Fibroblast of mammary gland (primary cell): ENCODE data around the gene KRTAP10-11.
"Not testable (repeated sequence)": the region's sequence is repeated elsewhere in the genome, so short reads cannot be mapped to it uniquely, and the experiment has no call there.

Experiments
- DNase-seq: peaks from one replicate; pipeline ENCODE4 v3.0.0-alpha.2; 2010; ENCODE audit warnings: low read depth
- H3K4me3 ChIP-seq: 2 replicates; pipeline ENCODE4 v1.5.1; 2011; ENCODE audit warnings: low read depth, mild to moderate bottlenecking, low read length, moderate library complexity; ENCODE audit not compliant: control insufficient read depth
- TF ChIP-seq, protein P1 (sequence below): conservative IDR thresholded peaks from 2 replicates; pipeline ENCODE4 v1.5.1; 2011; ENCODE audit warnings: low read depth, low read length, inconsistent platforms; ENCODE audit not compliant: control insufficient read depth, insufficient read depth

The KRTAP10-11 gene

GRCh38 chr21:44646366-44647221 is at the start of gene KRTAP10-11:
Gene KRTAP10-11 (plus strand): TSS chr21:44646414. CDS start chr21:44646459, 45 bp downstream.
- DNase-seq, H3K4me3 ChIP-seq: not testable (repeated sequence)

DNA sequence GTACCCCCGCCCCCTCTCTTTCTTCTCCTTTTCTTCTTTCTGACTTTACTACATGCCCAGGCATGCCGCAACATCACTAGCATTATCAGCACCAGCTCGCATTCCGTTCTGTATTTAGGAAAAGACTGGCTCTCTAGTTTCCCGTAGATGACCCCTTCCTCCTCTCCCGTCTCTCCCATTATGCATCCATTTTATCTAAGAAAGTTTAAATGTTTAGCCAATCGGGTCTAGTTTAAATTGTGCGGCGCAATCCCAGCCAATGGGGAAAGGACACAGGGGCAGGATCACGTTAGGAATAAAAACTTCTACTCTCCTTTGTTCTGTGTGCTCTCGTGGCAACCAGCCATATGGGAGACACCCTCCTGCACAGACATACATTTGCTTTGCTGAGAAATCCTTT is 48.2 kb upstream of the KRTAP10-11 start:
- TF ChIP-seq, protein P1, sequence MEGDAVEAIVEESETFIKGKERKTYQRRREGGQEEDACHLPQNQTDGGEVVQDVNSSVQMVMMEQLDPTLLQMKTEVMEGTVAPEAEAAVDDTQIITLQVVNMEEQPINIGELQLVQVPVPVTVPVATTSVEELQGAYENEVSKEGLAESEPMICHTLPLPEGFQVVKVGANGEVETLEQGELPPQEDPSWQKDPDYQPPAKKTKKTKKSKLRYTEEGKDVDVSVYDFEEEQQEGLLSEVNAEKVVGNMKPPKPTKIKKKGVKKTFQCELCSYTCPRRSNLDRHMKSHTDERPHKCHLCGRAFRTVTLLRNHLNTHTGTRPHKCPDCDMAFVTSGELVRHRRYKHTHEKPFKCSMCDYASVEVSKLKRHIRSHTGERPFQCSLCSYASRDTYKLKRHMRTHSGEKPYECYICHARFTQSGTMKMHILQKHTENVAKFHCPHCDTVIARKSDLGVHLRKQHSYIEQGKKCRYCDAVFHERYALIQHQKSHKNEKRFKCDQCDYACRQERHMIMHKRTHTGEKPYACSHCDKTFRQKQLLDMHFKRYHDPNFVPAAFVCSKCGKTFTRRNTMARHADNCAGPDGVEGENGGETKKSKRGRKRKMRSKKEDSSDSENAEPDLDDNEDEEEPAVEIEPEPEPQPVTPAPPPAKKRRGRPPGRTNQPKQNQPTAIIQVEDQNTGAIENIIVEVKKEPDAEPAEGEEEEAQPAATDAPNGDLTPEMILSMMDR, result no peak
- DNase-seq, result no peak
- no peak overlapping the region for H3K4me3 ChIP-seq

DNA sequence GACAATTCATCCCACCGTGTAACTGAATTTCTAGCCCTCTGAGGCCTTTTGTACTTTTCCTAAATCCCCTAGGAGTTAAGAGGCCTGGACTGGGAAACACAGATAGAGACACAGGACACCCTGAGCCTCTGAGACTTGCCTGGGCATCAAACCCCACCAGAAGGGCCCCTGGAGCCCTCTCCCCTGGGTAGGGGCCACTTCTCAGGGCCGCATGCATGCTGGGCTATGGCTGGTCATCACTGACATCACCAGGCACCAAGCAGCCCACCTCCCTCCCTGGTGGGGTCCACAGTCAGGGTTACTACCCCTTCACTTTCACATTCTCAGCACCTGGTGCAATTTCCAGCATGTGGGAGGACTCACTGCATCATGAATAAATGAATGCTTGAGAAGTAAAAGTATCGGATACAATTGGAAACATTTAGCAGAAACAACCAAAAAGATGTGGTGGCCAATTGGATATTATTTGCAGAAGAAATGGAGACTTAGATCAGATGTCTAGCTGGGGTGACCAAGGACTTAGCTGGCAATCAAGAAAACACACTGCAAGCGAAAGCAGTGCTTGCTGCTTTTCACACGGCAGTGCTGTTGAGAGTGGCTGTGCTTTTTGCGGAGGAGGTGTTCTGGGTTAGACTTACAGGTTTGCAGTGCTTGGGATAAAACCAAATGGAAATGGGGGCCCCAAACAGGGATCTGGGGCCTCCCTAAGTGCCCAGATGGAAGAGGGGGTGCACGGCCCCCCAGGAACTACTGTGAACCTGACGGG is 46.8 kb upstream of the KRTAP10-11 start:
- DNase-seq, result no peak
- H3K4me3 ChIP-seq, result no peak overlapping the region
- TF ChIP-seq, protein P1, result no peak

DNA sequence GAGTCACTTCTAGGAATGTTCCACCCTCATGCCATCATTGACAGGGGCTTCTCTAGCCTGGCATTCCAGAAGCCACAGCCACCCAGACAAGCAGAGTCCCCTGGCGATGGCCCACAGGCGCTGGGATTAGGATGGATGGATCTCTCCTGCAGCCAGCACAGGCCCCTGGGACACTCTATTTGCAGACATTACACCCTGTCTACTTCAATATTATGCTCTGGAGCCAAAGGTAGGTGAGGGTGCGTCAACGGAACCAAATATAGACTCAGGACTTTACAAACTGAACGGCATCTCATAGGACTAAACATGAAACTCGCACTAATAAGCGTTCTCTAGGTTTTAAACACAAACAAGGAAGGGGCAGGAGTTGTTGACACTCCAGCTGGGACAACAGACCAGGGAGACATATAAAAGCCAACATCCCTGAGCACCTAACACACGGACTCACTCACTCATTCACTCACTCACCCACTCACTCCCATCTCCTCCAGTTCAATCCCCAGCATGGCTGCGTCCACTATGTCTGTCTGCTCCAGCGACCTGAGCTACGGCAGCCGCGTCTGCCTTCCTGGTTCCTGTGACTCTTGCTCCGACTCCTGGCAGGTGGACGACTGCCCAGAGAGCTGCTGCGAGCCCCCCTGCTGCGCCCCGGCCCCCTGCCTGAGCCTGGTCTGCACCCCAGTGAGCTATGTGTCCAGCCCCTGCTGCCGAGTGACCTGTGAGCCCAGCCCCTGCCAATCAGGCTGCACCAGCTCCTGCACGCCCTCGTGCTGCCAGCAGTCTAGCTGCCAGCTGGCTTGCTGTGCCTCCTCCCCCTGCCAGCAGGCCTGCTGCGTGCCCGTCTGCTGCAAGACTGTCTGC is 45.9 kb upstream of the KRTAP10-11 start, which contains the start of gene KRTAP10-7:
KRTAP10-7 (plus strand) TSS at position 480 of the 861 bp plus-strand sequence; CDS start at position 505, 25 bp downstream.
- not testable (repeated sequence) for H3K4me3 ChIP-seq, DNase-seq

- DNase-seq, H3K4me3 ChIP-seq: not testable (repeated sequence)
These were observed 45.1 kb upstream of the KRTAP10-11 start for GRCh38 chr21:44601091-44601490.

DNA sequence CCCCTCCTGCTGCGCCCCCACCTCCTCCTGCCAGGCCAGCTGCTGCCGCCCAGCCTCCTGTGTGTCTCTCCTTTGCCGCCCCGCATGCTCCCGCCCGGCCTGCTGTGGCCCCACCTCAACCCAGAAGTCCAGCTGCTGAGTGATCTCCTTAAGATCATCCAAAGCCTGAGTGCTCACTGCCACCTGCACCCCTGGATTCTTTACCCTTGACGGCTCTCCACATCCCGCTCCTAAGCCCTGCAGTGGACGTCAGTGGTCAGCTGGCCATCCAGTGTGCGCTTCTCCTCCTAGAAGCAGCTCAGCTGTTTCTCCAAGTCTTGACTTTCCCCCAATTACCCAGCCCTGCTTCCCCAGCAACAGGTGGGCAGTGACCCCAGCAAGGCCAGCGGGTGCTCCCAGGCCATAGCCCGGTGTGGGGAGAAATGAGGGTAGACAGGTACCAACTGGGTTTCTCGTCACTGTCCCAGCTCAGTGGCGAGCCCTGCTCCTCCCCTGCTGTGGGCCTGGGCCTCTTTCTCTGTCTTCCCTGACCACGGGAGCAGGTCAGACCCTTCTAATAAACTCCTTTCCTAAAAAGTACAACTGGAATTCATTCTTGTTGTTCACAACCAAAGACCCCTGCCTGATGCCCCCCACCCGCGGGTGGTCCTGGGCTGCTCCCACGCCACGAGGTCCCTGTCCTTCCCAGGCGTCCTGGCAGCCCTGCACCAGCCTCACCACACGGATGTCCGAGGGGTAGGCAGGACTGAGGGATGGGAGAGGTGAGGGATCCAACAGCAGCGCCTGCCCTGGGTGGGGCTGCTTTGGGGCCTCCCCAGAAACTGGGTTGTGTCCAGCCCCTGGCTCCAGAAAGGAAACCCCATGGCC is 44.4 kb upstream of the KRTAP10-11 start:
- DNase-seq, result no peak
- no peak overlapping the region for H3K4me3 ChIP-seq
- TF ChIP-seq, protein P1, result no peak

GRCh38 chr21:44602463-44602850 is 43.8 kb upstream of the KRTAP10-11 start:
- DNase-seq, result no peak
- no peak overlapping the region for H3K4me3 ChIP-seq
- TF ChIP-seq, protein P1, result no peak
